Keratinocyte (primary cell): Measurements from ENCODE around the gene VGLL2. TPM values are rescaled to one million over a fixed set of nuclear protein-coding genes. Genes with fewer than 3 reads are reported as not detected.

ENCODE experiments used
- DNase-seq: peaks from one replicate; pipeline ENCODE4 v3.0.0-alpha.2; 2011; ENCODE audit warnings: low read depth, missing footprints, low spot score
- FAIRE-seq: peaks from 2 replicates; lab custom pipeline; 2011; peaks lifted over from hg19 to GRCh38; lab: Jason Lieb, UNC
- H2AFZ ChIP-seq: 2 replicates; pipeline ENCODE4 v1.6.0; 2012; ENCODE audit warnings: low read length, control low read depth, inconsistent platforms; ENCODE audit not compliant: control insufficient read depth
- H3K27ac ChIP-seq: 2 replicates; pipeline ENCODE4 v1.5.1; 2011; ENCODE audit warnings: low read length; ENCODE audit not compliant: control insufficient read depth, insufficient read depth
- H3K27me3 ChIP-seq: 3 replicates; pipeline ENCODE4 v1.6.0; 2011; ENCODE audit warnings: low read length; ENCODE audit not compliant: control insufficient read depth, insufficient read depth; ENCODE audit errors: extremely low read depth
- H3K36me3 ChIP-seq, 2 experiments: 2 replicates in 1 of 2; 3 replicates in 1 of 2; pipeline ENCODE4 v1.5.1; 2011; ENCODE audit warnings: low read length in 2 of 2, mild to moderate bottlenecking in 1 of 2; ENCODE audit not compliant: control insufficient read depth in 2 of 2, insufficient read depth in 2 of 2; ENCODE audit errors: extremely low read depth in 1 of 2
- H3K4me1 ChIP-seq: 3 replicates; pipeline ENCODE4 v1.5.1; 2011; ENCODE audit warnings: low read length; ENCODE audit not compliant: control insufficient read depth, insufficient read depth; ENCODE audit errors: extremely low read depth
- H3K4me2 ChIP-seq: 3 replicates; pipeline ENCODE4 v1.6.0; 2011; ENCODE audit warnings: low read depth, low read length; ENCODE audit not compliant: control insufficient read depth, insufficient read depth; ENCODE audit errors: extremely low read depth
- H3K4me3 ChIP-seq, 3 experiments: fragments of 200-600 bp in 1 of 3; sonication (generic) in 1 of 3; 2 replicates in 2 of 3; 3 replicates in 1 of 3; pipeline ENCODE4 v1.5.1; 2011 to 2016; ENCODE audit warnings: low read length in 3 of 3, mild to moderate bottlenecking in 3 of 3, control low read depth in 2 of 3, inconsistent platforms in 1 of 3, low read depth in 1 of 3, mixed read lengths in 1 of 3, mixed run types in 1 of 3, moderate library complexity in 1 of 3; ENCODE audit not compliant: control insufficient read depth in 2 of 3, insufficient read depth in 2 of 3; ENCODE audit errors: extremely low read depth in 1 of 3
- H3K79me2 ChIP-seq: 2 replicates; pipeline ENCODE4 v1.6.0; 2012; ENCODE audit warnings: low read length; ENCODE audit not compliant: control insufficient read depth, insufficient read depth
- H3K9ac ChIP-seq: 3 replicates; pipeline ENCODE4 v1.6.0; 2011; ENCODE audit warnings: low read length; ENCODE audit not compliant: control insufficient read depth, insufficient read depth; ENCODE audit errors: extremely low read depth
- H3K9me1 ChIP-seq: 3 replicates; pipeline ENCODE4 v1.6.0; 2011; ENCODE audit warnings: low read length; ENCODE audit not compliant: control insufficient read depth, insufficient read depth; ENCODE audit errors: extremely low read depth
- H3K9me3 ChIP-seq: 2 replicates; pipeline ENCODE4 v1.5.1; 2012; ENCODE audit warnings: low read depth, low read length; ENCODE audit not compliant: control insufficient read depth
- H4K20me1 ChIP-seq: 3 replicates; pipeline ENCODE4 v1.6.0; 2011; ENCODE audit warnings: low read length; ENCODE audit not compliant: control insufficient read depth, insufficient read depth; ENCODE audit errors: extremely low read depth
- EZH2 ChIP-seq: IDR thresholded peaks from one replicate; pipeline ENCODE4 v1.6.1; 2012; ENCODE audit warnings: inconsistent platforms, mild to moderate bottlenecking, low read length, moderate library complexity
- dilution Hi-C: fragments of 300-500 bp; cut with MboI; formaldehyde crosslinking; loops from one replicate; pipeline ENCODE4 v1.7.0; 2020; ENCODE audit warnings: low sequenced_read_pairs; ENCODE audit not compliant: extremely low pct_ligation_motif_present
- polyA plus RNA-seq, 5 experiments: library from polyadenylated mRNA; depleted of rRNA in 3 of 5; stranded (reverse) in 3 of 5; stranded (forward) in 1 of 5; unstranded in 1 of 5; fragments of >200 nt; gene quantifications; 1 replicate in 1 of 5; 2 replicates in 3 of 5; 3 replicates in 1 of 5; pipeline versions ENCODE4 v1.2.1 to v1.2.3, GENCODE V29; 2011 to 2012; ENCODE audit warnings: missing spikeins in 2 of 5, low read depth in 1 of 5, low replicate concordance in 1 of 5
- TF ChIP-seq, protein P1 (sequence below), 3 experiments: IDR thresholded peaks in 1 of 3; conservative IDR thresholded peaks in 1 of 3; optimal IDR thresholded peaks in 1 of 3; 2 replicates in 2 of 3; 3 replicates in 1 of 3; pipeline versions ENCODE3 to v1.5.1; 2011; ENCODE audit warnings: low read length in 3 of 3, mild to moderate bottlenecking in 3 of 3, moderate library complexity in 2 of 3, control low read depth in 1 of 3, inconsistent platforms in 1 of 3; ENCODE audit not compliant: insufficient read depth in 2 of 3; ENCODE audit errors: extremely low read depth in 1 of 3

The VGLL2 gene
- polyA plus RNA-seq, 1 donor (not counting 4 experiments of a cell fraction or from before 2014, with no cell fraction given) = not detected

DNA sequence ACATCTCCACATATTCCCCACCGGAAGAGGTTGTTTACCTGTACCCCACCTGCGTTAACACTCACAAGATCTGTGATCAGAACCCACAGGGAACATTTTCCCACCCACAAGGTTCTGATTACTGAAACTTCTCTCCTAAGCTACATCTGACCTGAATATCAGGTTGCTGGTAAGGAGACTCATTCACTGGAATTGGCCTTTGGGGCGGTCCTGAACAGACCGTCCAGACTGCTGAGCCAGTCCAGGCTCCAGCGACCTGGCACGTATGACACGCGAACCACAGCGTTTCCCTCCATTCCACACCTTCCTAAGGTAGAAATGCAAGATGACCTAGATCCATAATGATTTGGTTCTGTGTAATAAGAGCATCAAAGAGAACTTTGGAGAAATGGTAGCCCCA lies 9.8 kb downstream of the VGLL2 start:
- H3K27me3 ChIP-seq = peaks cover 60% of the 10 kb centered on the region

DNA sequence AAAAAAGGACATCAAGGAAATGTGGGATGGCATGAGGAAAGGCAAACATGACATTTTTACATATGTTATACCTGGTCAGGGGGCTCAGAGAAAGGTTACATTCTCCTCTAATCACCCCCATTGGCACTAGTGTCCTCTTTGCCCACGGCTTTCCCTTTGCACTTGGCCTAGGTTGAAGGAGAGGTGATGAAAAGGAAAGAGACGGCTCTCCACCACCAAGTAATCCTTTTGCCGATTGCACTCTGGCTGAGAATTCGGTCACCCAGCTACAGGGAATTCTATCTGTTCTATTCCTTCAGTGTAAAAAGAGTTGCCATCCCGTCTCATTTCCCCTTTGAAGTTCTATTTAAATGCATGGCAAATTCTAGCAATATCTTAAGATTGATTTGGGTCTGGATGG lies 10.4 kb downstream of the VGLL2 start:
- TF ChIP-seq, protein P1, sequence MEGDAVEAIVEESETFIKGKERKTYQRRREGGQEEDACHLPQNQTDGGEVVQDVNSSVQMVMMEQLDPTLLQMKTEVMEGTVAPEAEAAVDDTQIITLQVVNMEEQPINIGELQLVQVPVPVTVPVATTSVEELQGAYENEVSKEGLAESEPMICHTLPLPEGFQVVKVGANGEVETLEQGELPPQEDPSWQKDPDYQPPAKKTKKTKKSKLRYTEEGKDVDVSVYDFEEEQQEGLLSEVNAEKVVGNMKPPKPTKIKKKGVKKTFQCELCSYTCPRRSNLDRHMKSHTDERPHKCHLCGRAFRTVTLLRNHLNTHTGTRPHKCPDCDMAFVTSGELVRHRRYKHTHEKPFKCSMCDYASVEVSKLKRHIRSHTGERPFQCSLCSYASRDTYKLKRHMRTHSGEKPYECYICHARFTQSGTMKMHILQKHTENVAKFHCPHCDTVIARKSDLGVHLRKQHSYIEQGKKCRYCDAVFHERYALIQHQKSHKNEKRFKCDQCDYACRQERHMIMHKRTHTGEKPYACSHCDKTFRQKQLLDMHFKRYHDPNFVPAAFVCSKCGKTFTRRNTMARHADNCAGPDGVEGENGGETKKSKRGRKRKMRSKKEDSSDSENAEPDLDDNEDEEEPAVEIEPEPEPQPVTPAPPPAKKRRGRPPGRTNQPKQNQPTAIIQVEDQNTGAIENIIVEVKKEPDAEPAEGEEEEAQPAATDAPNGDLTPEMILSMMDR (optimal IDR thresholded peaks at IDR 0.05 in 1 of 3, IDR thresholded peaks at IDR 0.05 in 1 of 3, conservative IDR thresholded peaks at IDR 0.05 in 1 of 3; ENCODE audit: extremely low read depth in 1 of 3, insufficient read depth in 2 of 3, low read length in 3 of 3) = no peak
- TF ChIP-seq EZH2 = no peak
- H3K9me3 ChIP-seq = no peaks in the 10 kb centered on the region
- H3K4me1 ChIP-seq = no peaks in the 10 kb centered on the region
- peaks cover 55% of the 10 kb centered on the region for H3K27me3 ChIP-seq
- no peak overlapping the region for H3K9ac ChIP-seq
- H4K20me1 ChIP-seq = peaks cover 2% of the 10 kb centered on the region
- H3K27ac ChIP-seq = no peak overlapping the region
- H3K4me3 ChIP-seq = no peak overlapping the region
- dilution Hi-C loops = no loop called here
- FAIRE-seq (no peak), DNase-seq (no peak)
- H2AFZ ChIP-seq = no peak overlapping the region
- H3K4me2 ChIP-seq = no peak overlapping the region
- H3K9me1 ChIP-seq = no peaks in the 10 kb centered on the region
- no peaks in the 10 kb centered on the region for H3K36me3 ChIP-seq
- H3K79me2 ChIP-seq = no peaks in the 10 kb centered on the region

More for the DNA sequence above, 9.8 kb downstream of the VGLL2 start:
- Histone ChIP-seq H3K9me3 (no peaks in the 10 kb centered on the region), H3K4me2 (no peak overlapping the region), H2AFZ (no peak overlapping the region), H3K9ac (no peak overlapping the region), H3K79me2 (no peaks in the 10 kb centered on the region), H3K4me1 (no peaks in the 10 kb centered on the region), H3K27ac (no peak overlapping the region), H3K4me3 (no peak overlapping the region), H4K20me1 (peaks cover 2% of the 10 kb centered on the region), H3K9me1 (no peaks in the 10 kb centered on the region), H3K36me3 (no peaks in the 10 kb centered on the region)
- no peak for FAIRE-seq
- DNase-seq = no peak
- no peak for TF ChIP-seq EZH2
- TF ChIP-seq, protein P1 (optimal IDR thresholded peaks at IDR 0.05 in 1 of 3, IDR thresholded peaks at IDR 0.05 in 1 of 3, conservative IDR thresholded peaks at IDR 0.05 in 1 of 3; ENCODE audit: extremely low read depth in 1 of 3, insufficient read depth in 2 of 3, low read length in 3 of 3) = no peak
- dilution Hi-C loops = no loop called here
